Measurements from ENCODE around the gene ASCL1. TPM values are rescaled to one million over a fixed set of nuclear protein-coding genes. Genes with fewer than 3 reads are reported as not detected.

The ASCL1 gene
- total and polyA plus RNA-seq, 12 donors = 0.17 to 2.8 (median 0.72) TPM; not detected in 1

DNA sequence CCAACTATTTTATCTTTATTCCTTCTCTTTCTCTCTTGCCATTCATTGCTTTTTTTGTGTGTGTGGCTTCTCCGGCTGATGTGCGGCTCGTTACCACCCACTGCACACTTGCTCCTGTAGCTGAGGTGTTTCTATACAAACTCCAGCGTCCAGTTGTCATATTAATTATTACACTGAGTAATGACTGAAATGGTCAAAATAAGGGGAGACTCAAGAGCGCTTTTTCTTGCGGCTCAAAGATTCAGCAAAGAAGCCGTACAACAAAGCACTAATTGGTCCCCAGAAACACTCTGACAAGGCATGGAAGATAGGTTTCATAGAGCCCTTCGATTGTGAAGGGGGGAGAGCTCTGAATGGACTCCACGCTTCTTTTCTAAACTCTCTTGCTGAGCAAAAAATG is 5.6 kb upstream of the ASCL1 start:
- no peak for DNase-seq
- intact Hi-C loops (cut with DNase I) = no loop called here
- no peaks in the 10 kb centered on the region for H3K36me3 ChIP-seq (replicated peaks in 1 of 2)
- no peaks in the 10 kb centered on the region for H3K4me1 ChIP-seq (replicated peaks in 1 of 2)
- H3K4me3 ChIP-seq = no peak overlapping the region
- no peak for TF ChIP-seq POLR2A (IDR thresholded peaks at IDR 0.05)
- TF ChIP-seq, protein P1, sequence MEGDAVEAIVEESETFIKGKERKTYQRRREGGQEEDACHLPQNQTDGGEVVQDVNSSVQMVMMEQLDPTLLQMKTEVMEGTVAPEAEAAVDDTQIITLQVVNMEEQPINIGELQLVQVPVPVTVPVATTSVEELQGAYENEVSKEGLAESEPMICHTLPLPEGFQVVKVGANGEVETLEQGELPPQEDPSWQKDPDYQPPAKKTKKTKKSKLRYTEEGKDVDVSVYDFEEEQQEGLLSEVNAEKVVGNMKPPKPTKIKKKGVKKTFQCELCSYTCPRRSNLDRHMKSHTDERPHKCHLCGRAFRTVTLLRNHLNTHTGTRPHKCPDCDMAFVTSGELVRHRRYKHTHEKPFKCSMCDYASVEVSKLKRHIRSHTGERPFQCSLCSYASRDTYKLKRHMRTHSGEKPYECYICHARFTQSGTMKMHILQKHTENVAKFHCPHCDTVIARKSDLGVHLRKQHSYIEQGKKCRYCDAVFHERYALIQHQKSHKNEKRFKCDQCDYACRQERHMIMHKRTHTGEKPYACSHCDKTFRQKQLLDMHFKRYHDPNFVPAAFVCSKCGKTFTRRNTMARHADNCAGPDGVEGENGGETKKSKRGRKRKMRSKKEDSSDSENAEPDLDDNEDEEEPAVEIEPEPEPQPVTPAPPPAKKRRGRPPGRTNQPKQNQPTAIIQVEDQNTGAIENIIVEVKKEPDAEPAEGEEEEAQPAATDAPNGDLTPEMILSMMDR (IDR thresholded peaks at IDR 0.05) = no peak
- 31 to 43% (median 37%) methylated on average over 9 of the region's 9 CpGs for WGBS, 4 donors
- no peaks in the 10 kb centered on the region for H3K9me3 ChIP-seq (replicated peaks in 1 of 3)
- no peak overlapping the region for H3K27ac ChIP-seq
- peaks cover 33% of the 10 kb centered on the region for H3K27me3 ChIP-seq

DNA sequence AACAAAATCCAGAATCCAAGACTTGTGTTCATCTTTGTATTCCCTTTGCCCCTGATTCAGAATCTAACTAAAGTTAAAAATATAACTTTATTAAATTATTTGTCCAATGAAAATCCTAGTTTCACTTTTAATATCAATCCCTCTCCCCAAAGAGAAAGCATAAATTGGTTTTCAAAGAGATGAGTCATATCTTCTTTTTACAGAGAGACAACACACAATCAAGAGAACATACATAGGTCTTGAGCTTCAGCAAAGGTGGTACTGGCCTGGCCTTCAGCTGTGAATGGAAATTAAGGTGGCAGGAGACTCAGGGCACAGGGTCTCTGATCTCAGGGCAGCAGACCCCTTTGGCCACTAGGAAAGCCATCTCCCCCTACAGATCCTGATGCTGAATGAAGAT is 4.3 kb upstream of the ASCL1 start:
- Histone ChIP-seq H3K27ac (peak overlapping the region in 1 of 5 donors; percentile 12), H3K4me1 (replicated peaks in 1 of 2) (no peaks in the 10 kb centered on the region), H3K4me3 (no peak overlapping the region), H3K9me3 (replicated peaks in 1 of 3) (no peaks in the 10 kb centered on the region), H3K36me3 (replicated peaks in 1 of 2) (no peaks in the 10 kb centered on the region), H3K27me3 (peaks cover 44% of the 10 kb centered on the region)
- DNase-seq = no peak
- intact Hi-C loops (cut with DNase I) = no loop called here
- TF ChIP-seq, protein P1 (IDR thresholded peaks at IDR 0.05) = no peak
- no peak for TF ChIP-seq POLR2A (IDR thresholded peaks at IDR 0.05)

DNA sequence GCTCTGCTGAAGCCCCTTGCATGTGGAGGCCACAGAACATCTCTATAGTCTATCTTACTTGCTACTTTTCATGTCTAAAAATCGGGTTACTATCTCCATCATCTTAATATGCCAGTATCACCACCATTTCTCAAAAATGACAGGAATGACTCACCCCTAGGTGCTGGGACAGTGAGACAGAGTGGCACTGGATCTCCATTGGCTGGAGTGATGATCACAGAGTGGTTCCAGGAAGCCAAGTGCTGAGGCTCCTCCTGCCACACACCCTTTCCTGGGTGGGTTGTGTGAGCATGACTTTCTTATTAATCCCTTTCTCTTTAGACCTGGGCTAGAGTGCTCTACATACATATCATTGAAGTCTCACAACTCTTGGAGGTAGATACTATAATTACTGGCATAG is 3.3 kb upstream of the ASCL1 start:
- peaks cover 0 to 4% of the 10 kb centered on the region in 2 donors for H3K4me1 ChIP-seq (replicated peaks in 1 of 2)
- WGBS, 4 donors = 7 to 38% (median 29%) methylated on average over 1 of the region's 1 CpG
- H3K27me3 ChIP-seq = peaks cover 50% of the 10 kb centered on the region
- H3K36me3 ChIP-seq (replicated peaks in 1 of 2) = no peaks in the 10 kb centered on the region
- no peak overlapping the region for H3K27ac ChIP-seq
- H3K9me3 ChIP-seq (replicated peaks in 1 of 3) = no peaks in the 10 kb centered on the region
- H3K4me3 ChIP-seq = no peak overlapping the region
- intact Hi-C loops (cut with DNase I) = no loop called here
- no peak for DNase-seq
- TF ChIP-seq POLR2A (IDR thresholded peaks at IDR 0.05) = no peak
- TF ChIP-seq, protein P1 (IDR thresholded peaks at IDR 0.05) = no peak

DNA sequence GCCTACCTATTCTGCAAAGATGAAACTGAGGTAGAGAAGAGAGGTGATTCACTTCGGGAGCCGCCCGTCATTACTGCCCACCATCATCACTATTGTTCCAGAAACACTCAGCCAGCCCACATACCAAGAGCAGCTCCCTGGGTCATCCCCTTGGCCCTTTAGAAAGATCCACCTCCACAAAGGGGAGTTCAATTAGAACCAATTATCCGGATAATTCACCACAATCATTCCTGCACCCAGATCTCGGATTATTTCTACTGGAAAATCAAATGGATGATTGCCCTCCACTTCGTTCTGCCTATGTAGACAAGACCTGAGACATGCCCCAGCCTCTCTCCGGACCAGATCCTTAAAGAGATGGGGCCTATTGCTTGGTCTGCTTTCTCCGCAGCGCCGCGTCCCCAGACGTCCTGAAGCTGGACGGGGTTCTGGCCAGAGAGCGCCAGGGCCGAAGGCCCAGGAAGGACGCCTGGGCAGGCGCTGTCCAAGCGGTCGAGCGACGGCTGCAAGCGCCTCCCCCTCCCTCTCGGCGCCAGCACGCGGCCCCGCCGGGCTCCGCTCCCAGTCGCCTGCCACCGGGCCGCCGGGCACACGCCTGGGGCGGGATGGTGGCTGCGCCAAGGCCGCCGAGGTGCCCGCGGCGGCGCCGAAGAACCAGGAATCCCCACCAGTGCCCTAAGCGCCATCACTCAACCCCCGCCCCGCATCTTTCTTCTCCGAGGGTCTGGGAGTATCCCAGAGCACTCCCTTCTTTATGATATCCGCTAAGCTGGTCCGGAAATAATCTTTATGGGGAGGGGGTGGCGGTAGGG is 1.3 kb upstream of the ASCL1 start:
- Histone ChIP-seq H3K9me3 (replicated peaks in 1 of 3) (no peaks in the 10 kb centered on the region), H3K27me3 (peaks cover 63% of the 10 kb centered on the region), H3K36me3 (replicated peaks in 1 of 2) (no peaks in the 10 kb centered on the region), H3K27ac (no peak overlapping the region), H3K4me1 (replicated peaks in 1 of 2) (peaks cover 0 to 4% of the 10 kb centered on the region in 2 donors), H3K4me3 (no peak overlapping the region)
- peak in 1 of 7 donors; percentile 31 for DNase-seq
- 3 to 26% (median 5%) methylated on average over 10 to 50 of the region's 50 CpGs for WGBS, 4 donors
- no peak for TF ChIP-seq POLR2A (IDR thresholded peaks at IDR 0.05)
- TF ChIP-seq, protein P1 (IDR thresholded peaks at IDR 0.05) = no peak
- intact Hi-C loops (cut with DNase I) = no loop called here

Measured in adrenal gland (tissue), 12 donors.